GM12878 (cell line): ENCODE results near the gene CD164. TPM values are rescaled to one million over a fixed set of nuclear protein-coding genes. Genes with fewer than 3 reads are reported as not detected.
"Not testable (repeated sequence)": the region's sequence is repeated elsewhere in the genome, so short reads cannot be mapped to it uniquely, and the experiment has no call there.

Experiments
- ATAC-seq: fragments of 200-7000 bp; cut with Tn5 transposase; 3 replicates; pipeline ENCODE4 v1.9.1; 2020; ENCODE audit warnings: mild to moderate bottlenecking, moderate library complexity
- BruUV-seq: library from RNA; stranded (reverse); fragments of 400-500 nt; replicated peaks from 2 replicates; lab custom pipeline; 2021; lab: Mats Ljungman, UMichigan
- CTCF ChIA-PET: fragments of 300-600 bp; sonication (Branson Sonifier 250); formaldehyde crosslinking; extraction: SDS; loops from one replicate; lab custom pipeline; 2021; ENCODE audit warnings: inconsistent platforms; lab: Yijun Ruan, JAX
- POLR2A ChIA-PET: fragments of 350-600 bp; formaldehyde crosslinking; extraction: SDS; loops from one replicate; lab custom pipeline; 2021; ENCODE audit warnings: inconsistent platforms; lab: Charles Lee
- RAD21 ChIA-PET: fragments of 300-600 bp; sonication (Branson Sonifier 250); formaldehyde crosslinking; loops from one replicate; lab custom pipeline; 2023; ENCODE audit warnings: antibody characterized with exemption; ENCODE audit not compliant: unreplicated experiment; lab: Charles Lee
- SMC1A ChIA-PET: fragments of 300-600 bp; sonication (Branson Sonifier 250); formaldehyde crosslinking; loops from one replicate; lab custom pipeline; 2023; ENCODE audit not compliant: unreplicated experiment, uncharacterized antibody; lab: Charles Lee
- DNase-seq: peaks from one replicate; pipeline ENCODE4 v3.0.0-alpha.2; 2011; ENCODE audit warnings: low read depth, low spot score
- FAIRE-seq: peaks from 3 replicates; lab custom pipeline; 2011; peaks lifted over from hg19 to GRCh38; lab: Jason Lieb, UNC
- H2AFZ ChIP-seq: 2 replicates; pipeline ENCODE4 v1.6.0; 2011; ENCODE audit warnings: low read depth, low read length, control low read depth; ENCODE audit not compliant: control insufficient read depth
- H3K27ac ChIP-seq: 2 replicates; pipeline ENCODE4 v1.5.1; 2011; ENCODE audit warnings: control low read depth; ENCODE audit not compliant: control insufficient read depth, insufficient read depth
- H3K27me3 ChIP-seq, 2 experiments: replicated peaks in 1 of 2; 2 replicates each; pipeline versions ENCODE4 v1.6.0 to v1.6.1; 2011; ENCODE audit warnings: low read length in 1 of 2; ENCODE audit not compliant: control insufficient read depth in 2 of 2, insufficient read depth in 2 of 2
- H3K36me3 ChIP-seq, 2 experiments: 2 replicates each; pipeline ENCODE4 v1.5.1; 2011; ENCODE audit warnings: low read length in 1 of 2; ENCODE audit not compliant: control insufficient read depth in 2 of 2, insufficient read depth in 2 of 2
- H3K4me1 ChIP-seq: 2 replicates; pipeline ENCODE4 v1.6.1; 2011; ENCODE audit warnings: mild to moderate bottlenecking, low read length, moderate library complexity, mixed read lengths; ENCODE audit not compliant: control insufficient read depth, insufficient read depth
- H3K4me2 ChIP-seq: 2 replicates; pipeline ENCODE4 v1.6.0; 2011; ENCODE audit warnings: control low read depth; ENCODE audit not compliant: control insufficient read depth, insufficient read depth
- H3K4me3 ChIP-seq: fragments of 200-600 bp; sonication (generic); 2 replicates; pipeline ENCODE4 v1.5.1; 2016
- H3K79me2 ChIP-seq: 2 replicates; pipeline ENCODE4 v1.6.0; 2011; ENCODE audit warnings: low read length; ENCODE audit not compliant: control insufficient read depth, insufficient read depth
- H3K9ac ChIP-seq: 2 replicates; pipeline ENCODE4 v1.8.0; 2011; ENCODE audit warnings: low read length, control low read depth, mixed read lengths; ENCODE audit not compliant: control insufficient read depth, insufficient read depth
- H3K9me3 ChIP-seq: replicated peaks from 3 replicates; pipeline ENCODE4 v1.5.1; 2011; ENCODE audit warnings: mild to moderate bottlenecking, low read length; ENCODE audit not compliant: control insufficient read depth, insufficient read depth
- H4K20me1 ChIP-seq: 2 replicates; pipeline ENCODE4 v1.6.0; 2011; ENCODE audit not compliant: control insufficient read depth, insufficient read depth
- SIN3A ChIP-seq: IDR thresholded peaks from 2 replicates; pipeline ENCODE4 v1.6.1; 2012; ENCODE audit warnings: low read depth, low read length, improper control_type of control experiment
- WGBS: methylation state at CpG from one replicate; pipeline ENCODE4 v1.1.6; 2016; ENCODE audit warnings: low lambda C conversion rate; ENCODE audit not compliant: insufficient replicate concordance, insufficient coverage; ENCODE audit errors: missing lambda C conversion rate; 5-methylcytosine and 5-hydroxymethylcytosine counted together
- in situ Hi-C: fragments of 300-500 bp; cut with MboI; formaldehyde crosslinking; loops from 9 replicates; pipeline ENCODE4 v1.14.3; 2018; ENCODE audit warnings: mixed read lengths
- intact Hi-C: fragments of 100-400 bp; cut with micrococcal nuclease; formaldehyde crosslinking; loops from one replicate; pipeline ENCODE4 v1.14.2; 2022; ENCODE audit not compliant: unreplicated experiment
- polyA plus RNA-seq, 11 experiments: library from polyadenylated mRNA; depleted of rRNA in 4 of 11; unstranded in 6 of 11; stranded (reverse) in 5 of 11; fragments of >200 nt; fragmentation: Nextera tagmentation in 4 of 11; fragmentation: Illumina TruSeq in 1 of 11; extraction: Ambion mirVana in 4 of 11; extraction: Trizol in 1 of 11; gene quantifications; 1 replicate in 1 of 11; 2 replicates in 10 of 11; pipeline versions ENCODE4 v1.2.1 to v1.2.3, GENCODE V29; 2011 to 2016; ENCODE audit warnings: inconsistent platforms in 2 of 11, missing spikeins in 2 of 11, low read depth in 1 of 11
- total RNA-seq, 4 experiments: library from RNA; depleted of rRNA in 3 of 4; stranded (reverse); fragments of >200 nt in 3 of 4; fragmentation: Illumina TruSeq in 1 of 4; extraction: Trizol in 1 of 4; gene quantifications; 2 replicates each; pipeline versions ENCODE4 v1.2.1 to v1.2.3, GENCODE V29; 2013 to 2021
- TF ChIP-seq, protein P1 (sequence below): fragments of 450-650 bp; IDR thresholded peaks from 2 replicates; pipeline ENCODE4 v1.6.1; 2017; ENCODE audit warnings: mild to moderate bottlenecking, low read depth, inconsistent platforms; ENCODE audit not compliant: poor library complexity, severe bottlenecking

Gene CD164
- total and polyA plus RNA-seq, 10 of the 15 experiments (the other 5 are each of a cell fraction or from before 2014, with no cell fraction given): 145 to 447 (median 211) TPM

DNA sequence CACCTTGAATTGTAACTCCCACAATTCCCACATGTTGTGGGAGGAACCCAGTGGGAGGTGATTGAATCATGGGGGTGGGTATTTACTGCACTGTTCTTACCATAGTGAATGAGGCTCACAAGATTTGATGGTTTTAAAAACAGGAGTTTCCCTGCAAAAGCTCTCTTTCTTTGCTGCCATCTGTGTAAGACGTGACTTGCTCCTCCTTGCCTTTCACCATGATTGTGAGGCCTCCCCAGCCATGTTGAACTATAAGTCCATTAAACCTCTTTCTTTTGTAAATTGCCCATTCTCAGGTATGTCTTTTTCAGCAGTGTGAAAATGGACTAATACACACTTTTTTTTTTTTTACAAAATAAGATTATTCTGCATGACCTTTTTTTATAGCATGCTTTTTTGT, 48.4 kb downstream of the CD164 start:
- intact Hi-C loops: not testable (repeated sequence)

DNA sequence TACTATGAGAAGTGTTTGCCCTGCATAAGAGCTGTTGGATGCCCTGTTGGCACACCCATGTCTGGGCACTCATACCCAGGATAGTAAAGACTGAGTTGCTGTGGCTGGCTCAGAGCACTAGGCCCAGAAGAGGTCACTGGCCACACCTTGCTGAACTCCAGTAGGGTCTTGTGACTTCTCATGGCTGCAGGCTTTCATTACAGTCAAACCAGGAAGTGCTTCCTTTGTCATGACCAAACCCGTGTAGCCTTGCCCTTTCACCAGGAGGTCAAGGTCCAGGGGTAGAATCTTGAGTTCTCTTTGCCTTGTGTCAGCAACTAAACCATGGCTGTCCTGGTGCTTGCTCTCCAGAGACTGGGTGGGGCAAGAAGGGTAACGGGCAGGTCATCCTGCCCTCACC, 49.5 kb downstream of the CD164 start:
- DNase-seq: no peak
- POLR2A ChIA-PET: no interaction called here
- Histone ChIP-seq H3K27ac (no peak overlapping the region), H3K9ac (no peak overlapping the region), H3K79me2 (no peaks in the 10 kb centered on the region), H4K20me1 (no peaks in the 10 kb centered on the region), H3K4me1 (no peaks in the 10 kb centered on the region), H3K27me3 (no peaks in the 10 kb centered on the region), H3K36me3 (no peaks in the 10 kb centered on the region), H3K4me3 (no peak overlapping the region), H3K4me2 (no peak overlapping the region), H3K9me3 (no peaks in the 10 kb centered on the region), H2AFZ (no peak overlapping the region)
- WGBS: 44% methylated on average over 2 of the region's 2 CpGs
- TF ChIP-seq SIN3A: no peak
- TF ChIP-seq, protein P1, sequence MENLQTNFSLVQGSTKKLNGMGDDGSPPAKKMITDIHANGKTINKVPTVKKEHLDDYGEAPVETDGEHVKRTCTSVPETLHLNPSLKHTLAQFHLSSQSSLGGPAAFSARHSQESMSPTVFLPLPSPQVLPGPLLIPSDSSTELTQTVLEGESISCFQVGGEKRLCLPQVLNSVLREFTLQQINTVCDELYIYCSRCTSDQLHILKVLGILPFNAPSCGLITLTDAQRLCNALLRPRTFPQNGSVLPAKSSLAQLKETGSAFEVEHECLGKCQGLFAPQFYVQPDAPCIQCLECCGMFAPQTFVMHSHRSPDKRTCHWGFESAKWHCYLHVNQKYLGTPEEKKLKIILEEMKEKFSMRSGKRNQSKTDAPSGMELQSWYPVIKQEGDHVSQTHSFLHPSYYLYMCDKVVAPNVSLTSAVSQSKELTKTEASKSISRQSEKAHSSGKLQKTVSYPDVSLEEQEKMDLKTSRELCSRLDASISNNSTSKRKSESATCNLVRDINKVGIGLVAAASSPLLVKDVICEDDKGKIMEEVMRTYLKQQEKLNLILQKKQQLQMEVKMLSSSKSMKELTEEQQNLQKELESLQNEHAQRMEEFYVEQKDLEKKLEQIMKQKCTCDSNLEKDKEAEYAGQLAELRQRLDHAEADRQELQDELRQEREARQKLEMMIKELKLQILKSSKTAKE: no peak
- ATAC-seq: no peak
- FAIRE-seq: no peak
- SMC1A ChIA-PET: no interaction called here
- intact Hi-C loops: no loop called here
- in situ Hi-C loops: no loop called here
- RAD21 ChIA-PET: no interaction called here
- BruUV-seq: no TSS peak
- CTCF ChIA-PET: interaction anchor here (0.5 to 1.6 kb wide), 2 partner anchors 13 to 41 kb away, joined by 3 to 5 read pairs; no protein-coding TSS in a partner anchor

More for the DNA sequence above, 48.4 kb downstream of the CD164 start:
- RAD21 ChIA-PET, H3K27me3 ChIP-seq, H3K36me3 ChIP-seq, SMC1A ChIA-PET, FAIRE-seq, H3K9me3 ChIP-seq, POLR2A ChIA-PET, BruUV-seq, H3K27ac ChIP-seq, H3K9ac ChIP-seq, ATAC-seq, H3K4me3 ChIP-seq, CTCF ChIA-PET, H4K20me1 ChIP-seq, in situ Hi-C loops, H3K4me1 ChIP-seq, DNase-seq, H2AFZ ChIP-seq, H3K79me2 ChIP-seq, H3K4me2 ChIP-seq: not testable (repeated sequence)
- WGBS: 100% methylated on average over 1 of the region's 1 CpG
